NCI-H69 (cell line): ENCODE results near the gene ARFGAP2.
A peak's percentile ranks its signal among the peaks of the same experiment; 100 is the strongest.

ENCODE experiments used
- DNase-seq: peaks from one replicate; lab custom pipeline; 2025; lab: John Stamatoyannopoulos, UW

ARFGAP2 gene

DNA sequence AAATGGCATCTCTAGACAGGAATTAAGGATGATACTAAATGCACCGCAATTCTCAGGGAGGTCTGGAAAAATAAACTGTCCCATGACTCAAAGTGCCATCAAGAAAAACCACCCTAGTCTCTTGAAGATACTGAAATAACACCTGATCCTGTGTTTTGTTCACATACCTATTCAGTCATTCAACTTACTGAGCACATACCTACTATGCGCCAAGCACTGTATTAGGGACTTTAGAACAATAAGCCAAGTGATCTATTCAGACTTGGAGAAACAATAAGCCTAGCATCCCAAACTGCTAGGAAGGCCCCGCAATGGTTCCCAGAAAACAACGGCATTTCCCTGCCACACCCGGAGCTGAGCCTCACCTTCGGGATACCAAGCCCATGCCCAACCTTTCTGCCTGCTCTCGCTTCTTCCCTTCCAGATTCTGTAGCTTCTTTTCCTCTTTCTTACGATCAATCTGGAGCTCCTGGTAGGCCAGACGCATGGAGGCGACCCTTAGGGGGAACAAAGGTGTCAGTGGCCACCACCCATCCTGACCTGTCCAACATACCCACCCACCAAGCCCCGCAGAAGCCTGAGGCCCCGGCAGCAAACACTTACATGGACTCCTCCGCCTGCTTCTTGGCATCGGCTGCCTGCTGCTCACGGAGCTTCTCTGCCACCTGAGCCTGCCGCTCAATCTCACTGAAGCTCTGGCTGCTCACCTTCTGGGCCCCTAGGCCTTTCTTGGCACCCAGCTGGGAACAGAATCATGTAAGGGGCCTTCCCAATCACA lies 5.4 kb downstream of the ARFGAP2 start:
- no peak for DNase-seq

DNA sequence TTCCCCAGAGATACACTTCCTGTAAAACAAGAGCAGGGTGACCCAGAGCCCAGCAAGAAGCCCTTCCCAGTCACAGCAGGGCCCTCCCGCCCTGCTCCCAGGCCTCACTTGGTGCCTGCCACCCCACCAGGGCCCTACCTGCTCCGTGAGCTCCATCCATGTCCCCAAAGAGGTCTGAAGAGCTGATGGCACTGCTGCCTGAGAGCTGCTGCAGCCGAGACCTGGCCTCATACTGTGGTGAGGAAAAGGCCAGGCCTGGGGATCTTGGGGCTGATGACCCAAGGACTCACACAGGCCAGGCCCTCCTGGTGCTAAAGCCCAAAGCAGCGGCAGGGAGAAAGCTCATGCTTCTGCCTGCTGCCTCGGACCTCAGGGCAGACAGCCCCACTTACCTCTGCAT lies 10.3 kb downstream of the ARFGAP2 start:
- DNase-seq: no peak

DNA sequence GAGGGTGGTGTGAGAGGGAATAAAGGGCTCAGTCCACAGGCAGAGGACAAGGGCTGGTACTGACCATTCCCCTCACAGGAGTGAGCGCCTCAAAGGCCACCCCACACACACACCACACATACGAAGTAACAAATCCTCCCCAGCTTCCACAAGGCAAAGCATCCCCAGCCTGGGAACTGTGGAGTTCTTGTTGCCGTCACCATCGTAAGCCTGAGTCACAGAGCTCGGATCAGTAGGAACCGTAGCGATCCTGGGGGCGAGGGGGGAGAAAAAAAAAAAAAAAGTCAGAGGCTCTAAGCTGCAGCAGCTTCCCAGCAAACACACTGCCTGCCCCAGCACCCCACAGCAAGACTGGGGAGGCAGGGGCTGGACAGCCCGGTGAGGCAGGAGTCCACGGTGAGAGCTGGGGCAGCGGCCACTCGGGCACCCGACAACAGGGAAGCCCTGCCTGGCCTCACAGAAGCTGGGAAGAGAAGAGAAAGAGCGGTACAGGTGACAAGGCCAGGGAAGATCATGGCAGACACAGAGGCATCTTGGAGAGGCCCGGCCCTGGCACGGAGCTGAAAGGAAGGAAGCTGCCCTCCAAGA lies 11.3 kb downstream of the ARFGAP2 start:
- no peak for DNase-seq

DNA sequence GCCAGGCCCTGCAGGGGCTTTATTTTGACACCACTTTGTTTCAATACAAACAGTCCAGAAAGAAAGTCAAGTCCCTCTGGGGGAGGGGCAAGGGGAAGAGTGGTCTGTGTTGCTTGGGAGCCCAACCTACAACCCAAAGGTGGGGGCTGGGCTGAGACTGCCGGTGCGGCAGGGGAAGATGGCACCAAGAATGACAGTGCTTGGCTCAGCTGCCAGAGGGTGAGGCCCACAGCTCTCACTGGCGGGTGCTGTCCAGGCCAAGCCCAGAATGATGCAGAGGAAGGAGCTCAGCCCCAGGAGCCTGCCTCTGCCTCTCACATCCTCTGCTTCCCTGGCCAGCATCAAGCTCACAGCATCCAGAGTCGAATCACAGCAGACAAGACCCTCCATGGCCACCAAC lies 12.4 kb downstream of the ARFGAP2 start:
- no peak for DNase-seq

DNA sequence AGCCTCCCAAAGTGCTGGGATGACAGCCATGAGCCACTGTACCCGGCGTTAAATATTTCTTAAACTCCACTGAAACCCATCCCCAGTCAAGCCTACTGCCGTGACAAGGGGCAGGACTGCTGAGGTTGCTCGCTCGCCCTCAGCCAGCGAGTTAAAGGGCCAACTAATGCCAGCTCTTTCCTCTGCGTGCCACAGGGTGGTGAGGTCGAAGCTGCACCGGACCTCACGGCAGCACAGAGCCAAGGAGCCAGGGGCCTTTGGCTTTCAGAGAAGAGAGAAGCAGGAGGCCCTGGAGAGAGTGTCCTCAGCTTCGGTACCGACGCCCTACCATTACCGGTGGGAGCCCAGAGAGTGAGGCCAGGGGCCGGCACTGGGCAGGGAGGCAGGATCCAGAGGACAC lies 12.8 kb downstream of the ARFGAP2 start:
- no peak for DNase-seq

DNA sequence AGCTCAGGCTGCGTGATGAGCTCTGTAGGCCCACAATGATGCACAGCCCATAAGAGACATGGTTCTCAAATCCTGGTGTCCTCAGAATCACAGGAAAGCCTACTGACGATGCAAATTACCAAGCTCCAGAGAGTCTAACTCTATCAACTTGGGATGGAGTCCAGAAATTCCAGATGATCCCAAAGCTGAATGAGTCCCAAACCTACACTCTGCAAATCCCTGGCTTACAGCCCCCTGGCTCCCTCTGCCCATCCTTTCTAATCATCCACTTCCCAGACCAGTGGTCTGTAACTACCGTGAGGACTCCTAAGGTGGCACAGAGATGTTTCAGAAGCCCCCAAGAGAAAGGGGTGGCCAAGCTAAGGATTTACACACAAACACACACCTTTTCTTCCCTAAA lies 13.5 kb downstream of the ARFGAP2 start:
- DNase-seq: no peak

DNA sequence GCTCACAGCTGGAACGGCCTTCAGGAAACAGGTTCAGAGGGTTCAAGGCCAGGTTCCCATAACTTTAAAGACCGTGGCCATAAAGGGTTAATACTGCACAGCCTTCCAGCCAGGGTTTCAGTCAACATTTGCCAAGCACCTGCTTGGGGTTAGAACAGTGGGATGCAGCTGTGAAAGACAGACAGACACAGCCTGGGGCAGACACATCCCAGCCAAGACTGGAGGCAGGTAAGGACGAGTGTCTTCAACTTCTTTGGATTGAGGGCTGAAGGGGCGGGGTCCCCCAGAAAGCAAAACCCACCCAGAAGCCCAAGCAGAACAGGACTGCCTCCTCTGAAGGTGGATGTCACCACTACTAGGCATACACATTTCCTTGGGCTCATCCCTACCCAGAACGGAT lies 14.3 kb downstream of the ARFGAP2 start:
- no peak for DNase-seq

DNA sequence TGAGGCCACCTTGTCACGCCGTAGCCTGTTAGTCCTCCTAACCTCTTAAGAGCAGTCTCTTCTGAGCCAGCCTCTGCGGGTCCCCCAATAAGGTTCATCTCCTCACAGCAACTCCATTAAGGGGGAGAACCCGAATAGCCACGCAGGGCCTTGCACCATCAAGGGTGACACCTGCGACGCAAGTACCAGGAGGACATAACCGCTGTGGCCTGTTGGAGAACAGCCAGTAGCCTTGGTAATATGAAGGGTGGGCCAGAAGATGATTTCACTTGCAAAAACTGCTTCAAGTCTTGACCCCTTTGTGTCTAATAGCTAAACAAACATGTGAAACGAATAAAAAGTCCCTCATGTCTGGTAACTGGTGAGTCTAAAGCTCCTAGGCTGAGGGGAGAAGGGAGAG lies 14.8 kb downstream of the ARFGAP2 start:
- DNase-seq: no peak

DNA sequence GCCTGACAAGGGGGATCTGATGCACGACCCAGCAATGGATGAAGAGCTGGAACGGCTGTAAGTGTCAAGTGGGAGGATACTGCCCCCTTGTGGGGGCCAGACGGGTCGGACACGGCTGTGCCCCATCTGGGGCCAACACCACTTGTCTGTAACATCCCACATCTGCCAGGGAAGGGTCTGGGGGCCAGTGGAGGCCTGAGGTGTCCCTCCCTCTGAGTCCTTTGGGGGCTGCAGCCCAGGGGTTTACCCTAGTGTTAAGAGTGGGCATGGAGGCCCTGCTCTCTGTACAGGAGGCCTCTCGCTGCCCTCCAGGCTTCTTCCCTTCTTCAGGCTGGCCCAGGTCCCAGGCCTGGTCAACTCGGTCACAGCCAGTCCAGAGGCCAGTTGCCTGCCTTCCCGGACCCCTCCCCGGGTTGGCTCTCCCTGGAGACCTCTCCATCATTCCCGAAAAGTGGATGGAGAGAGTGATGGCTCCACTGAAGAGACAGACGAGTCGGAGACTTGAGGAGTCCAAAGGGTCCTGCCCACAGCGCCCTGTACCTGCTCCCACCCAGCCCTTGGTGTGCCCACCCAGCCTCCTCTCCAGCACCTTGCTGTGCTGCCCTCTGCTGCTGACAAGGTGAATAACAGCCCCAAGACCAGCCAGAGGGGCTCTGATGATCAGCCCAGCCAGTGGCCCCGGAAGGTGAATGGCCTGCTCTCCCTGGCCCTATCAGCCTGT lies 15.4 kb downstream of the ARFGAP2 start:
- DNase-seq: peak; percentile 81

DNA sequence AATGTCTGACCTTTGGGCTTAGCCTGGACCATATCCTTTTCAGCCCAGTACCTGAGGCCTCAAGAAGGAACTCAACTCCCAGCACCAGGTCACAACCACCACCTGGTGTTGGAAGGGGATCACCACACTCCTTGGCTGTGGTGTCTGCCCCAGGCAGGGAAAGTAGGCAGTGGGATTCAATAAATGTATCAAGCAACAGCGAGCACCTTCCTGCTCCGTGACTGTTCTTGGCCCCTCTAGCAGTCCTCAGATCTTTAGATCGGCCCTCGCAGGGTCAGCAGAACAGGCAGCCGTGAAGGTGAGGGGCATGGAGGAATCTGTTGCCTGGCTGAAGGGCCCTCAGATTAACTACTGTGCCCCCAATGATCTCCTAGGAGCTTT lies 15.9 kb downstream of the ARFGAP2 start:
- DNase-seq: peak; percentile 56

DNA sequence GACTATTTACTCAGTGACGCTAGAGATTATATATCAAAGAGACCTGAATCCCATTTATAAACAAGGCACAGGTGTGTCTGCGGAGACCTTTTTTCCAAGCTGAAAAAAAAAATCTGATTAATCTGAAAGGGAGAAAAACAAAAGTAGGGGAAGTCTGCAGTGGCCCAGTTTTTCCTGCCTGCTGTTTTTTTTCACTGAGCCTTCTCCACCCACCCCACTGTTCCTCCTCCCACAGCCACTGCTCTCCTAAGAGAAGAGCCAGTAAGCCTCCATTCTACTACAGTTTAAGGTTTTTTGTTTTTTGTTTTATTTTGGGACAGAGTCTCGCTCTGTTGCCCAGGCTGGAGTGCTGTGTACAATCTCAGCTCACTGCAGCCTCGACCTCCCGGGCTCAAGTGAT lies 18.4 kb downstream of the ARFGAP2 start:
- DNase-seq: no peak

DNA sequence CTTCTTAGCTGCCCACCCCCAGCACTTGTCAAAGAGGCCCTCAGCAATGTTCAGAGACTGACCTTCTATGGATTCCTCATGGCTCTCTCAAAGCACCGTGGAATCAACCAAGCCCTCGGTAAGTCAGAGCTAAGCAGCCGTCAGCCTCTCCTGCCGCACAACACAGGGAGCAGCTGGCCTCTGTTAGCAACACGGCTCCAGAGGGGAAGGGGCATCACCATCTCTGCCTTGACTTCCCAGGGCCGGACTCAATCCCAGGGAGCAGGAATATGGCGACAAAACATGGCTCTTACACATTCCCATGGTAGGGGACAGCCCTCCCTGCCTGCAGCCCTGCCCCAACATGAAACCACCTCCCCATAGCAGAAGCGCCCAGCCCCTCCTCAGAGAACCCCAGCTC lies 18.9 kb downstream of the ARFGAP2 start:
- DNase-seq: no peak

DNA sequence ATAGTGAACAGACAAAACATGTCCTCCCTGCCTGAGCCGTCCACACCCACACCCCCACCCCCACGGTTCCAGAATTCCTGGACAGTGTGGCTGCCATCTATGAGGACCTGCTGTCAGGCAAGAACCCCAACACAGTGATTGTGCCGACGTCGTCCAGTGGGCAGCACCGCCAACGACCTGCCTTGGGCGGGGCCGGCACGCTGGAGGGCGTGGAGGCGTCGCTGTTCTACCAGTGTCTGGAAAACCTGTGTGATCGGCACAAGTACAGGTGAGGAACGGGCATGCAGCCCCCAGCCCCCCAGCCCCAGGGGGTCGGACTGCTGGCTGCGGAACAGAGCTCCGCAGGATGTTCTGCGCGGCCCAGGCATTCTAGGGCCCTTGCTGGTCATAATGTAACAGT lies 19.7 kb downstream of the ARFGAP2 start:
- DNase-seq: no peak

DNA sequence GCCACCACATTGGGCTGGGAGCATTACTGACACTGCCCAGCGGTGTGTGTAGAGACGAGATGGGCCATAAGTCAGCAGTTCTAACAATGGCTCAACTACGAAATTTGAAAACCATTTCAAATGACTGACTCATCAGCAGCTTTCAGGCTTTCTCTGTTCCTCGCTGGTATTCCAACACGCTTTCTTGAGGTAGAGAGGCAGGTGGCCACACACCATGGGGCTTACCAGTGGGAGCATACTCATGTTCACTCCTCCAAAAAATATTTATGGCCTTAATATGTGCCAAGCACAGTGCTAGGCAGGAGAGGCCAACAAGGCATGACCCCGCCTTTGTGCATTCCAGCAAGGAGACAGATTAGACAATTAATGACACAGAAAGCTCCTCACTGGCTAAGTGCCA lies 20.3 kb downstream of the ARFGAP2 start:
- peak; percentile 28 for DNase-seq

DNA sequence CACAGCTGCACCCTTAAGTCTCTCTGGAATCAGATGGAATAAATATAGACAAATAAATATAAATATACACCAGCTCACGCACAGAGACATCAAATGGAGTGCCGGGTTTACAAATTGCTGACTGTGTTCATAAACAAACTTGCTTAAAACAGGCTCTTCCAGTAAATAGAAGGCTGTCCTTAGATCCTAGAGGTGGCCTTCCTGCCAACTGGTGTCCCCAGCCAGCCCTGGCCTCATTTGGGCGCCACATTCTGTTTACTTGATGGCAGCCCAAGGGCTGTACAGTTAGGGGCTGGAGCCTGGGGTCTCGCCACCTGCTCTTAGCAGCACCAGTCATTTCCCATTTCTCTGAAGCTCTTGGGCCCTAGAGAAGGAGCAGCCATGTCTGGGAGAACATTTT lies 20.8 kb downstream of the ARFGAP2 start:
- no peak for DNase-seq

DNA sequence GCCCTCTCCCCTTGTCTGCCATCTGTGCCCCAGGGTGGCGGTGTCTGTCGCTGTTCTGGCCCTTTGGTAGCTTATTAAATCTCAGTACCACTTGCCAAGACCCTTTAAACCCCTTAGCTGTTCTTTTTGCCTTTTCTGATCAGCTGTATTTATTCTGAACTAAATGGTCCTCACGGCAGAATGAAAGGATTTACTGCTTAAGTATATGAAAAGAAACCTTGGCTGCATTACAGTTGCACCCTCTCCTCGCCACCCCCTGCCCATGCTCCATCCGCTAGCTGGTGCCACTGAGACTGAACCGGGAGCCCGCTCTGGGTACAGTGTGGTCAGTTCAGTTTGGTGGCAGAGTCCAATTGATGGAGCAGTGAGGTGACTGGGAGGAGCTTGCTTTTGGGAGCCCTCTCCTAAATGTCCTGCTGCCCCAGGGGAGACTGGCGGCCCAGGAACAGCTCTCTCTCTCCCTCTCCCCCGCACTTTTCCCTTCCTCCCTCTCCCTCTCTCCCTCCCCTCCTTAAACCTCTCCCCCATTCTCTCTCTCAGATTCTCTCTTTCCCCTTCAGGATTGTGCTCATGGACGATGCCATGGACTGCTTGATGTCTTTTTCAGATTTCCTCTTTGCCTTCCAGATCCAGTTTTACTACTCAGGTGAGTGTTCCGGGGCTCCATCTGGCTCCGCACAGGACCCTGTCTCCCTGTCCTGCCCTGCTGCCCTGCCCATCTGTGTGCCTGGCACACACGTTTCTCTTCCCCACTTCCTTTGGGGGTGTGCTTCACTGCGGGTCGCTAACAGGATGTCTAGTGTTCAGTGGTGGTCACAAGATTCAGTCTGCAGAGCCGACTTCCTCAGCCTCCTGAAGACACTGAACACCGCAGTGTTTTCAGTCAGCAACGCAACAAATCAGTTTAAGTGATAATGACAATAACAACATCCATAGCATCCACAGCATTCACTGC lies 21.8 kb downstream of the ARFGAP2 start:
- no peak for DNase-seq

DNA sequence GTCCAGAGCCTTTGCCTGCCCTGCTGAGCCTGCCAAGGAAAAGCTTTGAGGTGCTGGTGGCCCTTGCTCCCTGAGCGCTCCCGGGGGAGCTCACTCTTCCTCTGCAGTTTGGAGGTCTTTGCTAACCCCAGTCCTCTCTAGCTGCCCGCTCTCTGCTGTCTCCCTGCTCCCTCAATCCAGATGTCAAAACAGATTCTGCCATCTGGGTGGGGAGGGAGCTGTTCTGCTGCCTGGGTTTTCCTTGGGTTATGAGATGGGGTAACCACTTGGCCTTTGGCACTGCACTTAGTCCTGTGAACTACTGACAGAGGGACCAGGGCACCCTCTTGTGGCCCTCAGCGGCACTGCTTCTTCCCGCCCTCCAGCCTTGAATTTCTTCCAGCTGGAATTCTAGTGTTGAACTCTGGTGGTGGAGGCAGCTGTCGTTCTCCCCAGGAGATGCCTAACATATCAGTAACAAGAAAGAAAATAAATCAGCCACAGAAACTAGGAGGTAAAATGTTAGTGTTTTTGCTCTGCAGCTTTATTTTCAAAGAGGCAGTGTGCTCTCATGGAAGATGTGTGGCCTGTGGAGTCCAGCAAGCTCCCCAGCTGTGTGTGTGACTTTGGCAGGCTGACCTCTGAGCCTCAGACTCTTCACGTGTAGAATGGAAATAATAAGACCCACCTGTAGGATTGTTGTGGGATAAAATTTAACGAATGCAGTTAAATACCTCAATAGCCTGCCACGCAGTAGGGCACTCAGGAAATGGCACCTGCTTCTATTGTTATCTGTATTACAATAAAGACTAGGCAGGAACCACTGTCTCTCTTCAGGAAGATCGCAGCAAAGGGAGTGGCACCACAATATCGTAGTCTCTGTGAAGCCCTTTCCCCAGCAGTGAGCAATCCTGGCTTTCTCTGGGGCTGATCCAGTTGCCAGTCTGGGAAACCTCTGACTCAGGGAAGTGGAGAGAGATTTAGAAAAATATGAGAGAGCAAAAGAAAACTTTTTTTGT lies 23.4 kb downstream of the ARFGAP2 start:
- DNase-seq: peak; percentile 92

DNA sequence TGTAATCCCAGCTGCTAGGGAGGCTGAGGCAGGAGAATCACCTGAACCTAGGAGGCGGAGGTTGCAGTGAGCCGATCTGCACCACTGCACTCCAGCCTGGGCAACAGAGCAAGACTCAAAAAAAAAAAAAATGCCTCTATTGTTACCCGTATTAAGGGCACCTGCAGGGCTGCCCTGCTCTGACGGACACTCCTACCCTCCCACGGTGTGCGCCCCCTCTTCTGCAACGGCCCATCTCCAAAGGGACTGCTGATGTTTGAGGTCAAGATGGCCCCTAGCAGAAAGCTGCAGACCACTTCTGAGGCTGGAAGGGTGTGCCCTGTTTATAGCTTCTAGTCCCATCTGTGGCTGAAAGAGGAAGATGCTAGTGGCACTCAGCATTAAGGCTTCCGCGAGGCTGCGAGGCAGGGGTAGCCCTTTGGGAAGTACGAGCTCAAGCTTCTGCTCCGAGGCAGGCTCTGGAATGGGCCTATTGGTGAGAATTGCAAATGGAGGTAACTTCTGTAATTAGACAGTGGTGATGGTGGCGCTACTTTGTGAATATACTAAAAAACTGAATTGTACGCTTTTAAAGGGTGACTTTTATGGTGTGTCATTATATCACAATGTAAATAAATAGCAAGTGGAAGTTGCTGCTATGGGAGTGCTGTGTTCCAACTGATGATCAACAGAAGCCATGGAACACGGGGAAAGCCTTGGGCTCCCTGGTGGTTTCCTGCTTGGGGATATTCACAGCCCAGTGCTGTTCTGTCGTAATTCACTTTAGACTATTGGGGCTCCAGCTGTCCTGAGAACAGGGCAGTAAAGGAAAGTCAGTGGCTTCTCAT lies 24.3 kb downstream of the ARFGAP2 start:
- DNase-seq: peak; percentile 74

DNA sequence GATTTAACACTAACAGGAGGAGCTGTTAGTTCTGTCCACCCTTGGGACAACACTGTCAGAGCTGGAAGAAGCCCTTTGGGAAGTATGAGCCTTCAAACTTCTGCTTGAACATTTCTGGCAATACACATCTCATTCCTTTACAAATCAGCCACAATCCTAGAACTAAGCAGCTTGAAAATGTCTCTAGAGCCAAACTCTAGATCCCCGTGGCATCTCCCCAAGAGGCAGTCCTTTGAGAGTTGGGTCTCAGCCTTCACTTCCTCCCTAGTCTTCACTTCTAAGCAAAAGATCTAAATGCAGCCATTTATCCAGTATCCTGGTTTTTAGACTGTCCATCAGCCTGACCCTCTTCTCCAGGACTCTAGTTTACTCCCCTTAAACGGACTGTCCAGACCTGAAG lies 26.9 kb downstream of the ARFGAP2 start:
- no peak for DNase-seq

DNA sequence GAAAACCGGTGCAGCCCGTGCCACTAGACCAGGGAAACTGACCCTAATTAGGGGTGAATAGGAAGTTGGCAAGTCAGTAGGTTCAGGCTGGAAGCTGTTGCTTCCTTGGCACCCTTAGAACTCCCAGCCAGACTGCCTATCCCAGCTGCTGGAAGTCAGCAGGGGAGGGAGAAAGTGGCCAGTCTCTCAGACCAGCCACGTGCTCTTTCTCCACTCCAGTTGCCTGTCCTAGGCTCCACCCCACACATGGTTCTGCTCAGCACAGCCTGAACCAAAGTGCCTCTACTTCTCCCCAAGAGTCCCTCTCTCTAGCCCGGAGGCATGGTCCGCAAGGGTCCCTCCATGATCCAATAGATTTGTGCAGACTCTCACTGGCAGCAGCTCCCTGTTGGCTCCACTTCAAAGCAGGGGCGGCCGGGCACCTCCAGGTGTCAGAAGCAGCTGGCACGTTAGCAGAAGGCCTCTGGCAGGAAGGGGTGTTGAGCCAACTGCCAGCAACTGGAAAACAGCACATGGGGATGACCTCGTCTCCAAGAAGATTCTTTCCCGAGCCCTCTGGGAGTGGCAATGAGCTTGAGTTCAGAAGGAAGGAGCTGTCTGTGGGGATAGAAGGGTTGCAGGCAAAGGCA lies 27.7 kb downstream of the ARFGAP2 start:
- peak; percentile 96 for DNase-seq
